IMR-90 (cell line): ENCODE measurements around the gene CT45A10. TPM values are rescaled to one million over a fixed set of nuclear protein-coding genes. Genes with fewer than 3 reads are reported as not detected.

ENCODE experiments used
- ATAC-seq: fragments of 200-7000 bp; cut with Tn5 transposase; 2 replicates; pipeline ENCODE4 v1.9.1; 2020; ENCODE audit warnings: low read depth, mild to moderate bottlenecking, moderate library complexity
- BruUV-seq: library from RNA; stranded (reverse); fragments of 400-500 nt; replicated peaks from 2 replicates; lab custom pipeline; 2021; lab: Mats Ljungman, UMichigan
- CTCF ChIA-PET: fragments of 300-600 bp; formaldehyde crosslinking; extraction: SDS; loops from one replicate; lab custom pipeline; 2021; ENCODE audit warnings: antibody characterized with exemption; lab: Yijun Ruan, JAX
- POLR2A ChIA-PET: fragments of 300-600 bp; sonication (Branson Sonifier 250); formaldehyde crosslinking; loops from one replicate; lab custom pipeline; 2022; ENCODE audit warnings: antibody characterized with exemption; ENCODE audit not compliant: unreplicated experiment; lab: Charles Lee
- DNase-seq: peaks from one replicate; pipeline ENCODE4 v3.0.0; 2013
- H2AFZ ChIP-seq: replicated peaks from 2 replicates; pipeline ENCODE3; 2013; ENCODE audit warnings: low read length, mild to moderate bottlenecking; ENCODE audit not compliant: poor library complexity
- H2AK5ac ChIP-seq: 2 replicates; pipeline ENCODE4 v1.6.1; 2013; ENCODE audit warnings: low read depth, low read length, inconsistent platforms
- H2AK9ac ChIP-seq: replicated peaks from 2 replicates; pipeline ENCODE3; 2013; ENCODE audit warnings: mild to moderate bottlenecking, low read depth, low read length, moderate library complexity; ENCODE audit not compliant: poor library complexity
- H2BK120ac ChIP-seq: 2 replicates; pipeline ENCODE4 v1.6.1; 2013; ENCODE audit warnings: low read depth, low read length, inconsistent platforms
- H2BK15ac ChIP-seq: 3 replicates; pipeline ENCODE4 v1.6.1; 2013; ENCODE audit warnings: low read depth, low read length, inconsistent platforms
- H2BK20ac ChIP-seq: 2 replicates; pipeline ENCODE4 v1.6.1; 2013; ENCODE audit warnings: low read depth, mild to moderate bottlenecking, inconsistent platforms, low read length, moderate library complexity
- H2BK5ac ChIP-seq: 2 replicates; pipeline ENCODE4 v1.6.1; 2013; ENCODE audit warnings: mild to moderate bottlenecking, low read depth, low read length, inconsistent platforms; ENCODE audit not compliant: poor library complexity, severe bottlenecking
- H3K14ac ChIP-seq: replicated peaks from 2 replicates; pipeline ENCODE4 v1.6.1; 2013; ENCODE audit warnings: low read depth, low read length, inconsistent platforms
- H3K18ac ChIP-seq: 2 replicates; pipeline ENCODE4 v1.6.1; 2013; ENCODE audit warnings: low read depth, low read length, control low read depth
- H3K23ac ChIP-seq: 2 replicates; pipeline ENCODE4 v1.6.1; 2013; ENCODE audit warnings: low read depth, low read length, inconsistent platforms
- H3K27ac ChIP-seq: 2 replicates; pipeline ENCODE4 v1.5.1; 2013; ENCODE audit warnings: mild to moderate bottlenecking, control low read depth, low read length; ENCODE audit not compliant: insufficient read depth
- H3K27me3 ChIP-seq: 2 replicates; pipeline ENCODE4 v1.6.1; 2013; ENCODE audit warnings: low read length; ENCODE audit not compliant: control insufficient read depth, insufficient read depth
- H3K36me3 ChIP-seq: 2 replicates; pipeline ENCODE4 v1.6.1; 2013; ENCODE audit warnings: low read length, mixed read lengths; ENCODE audit not compliant: control insufficient read depth, insufficient read depth
- H3K4ac ChIP-seq: 2 replicates; pipeline ENCODE4 v1.6.1; 2013; ENCODE audit warnings: low read depth, low read length, inconsistent platforms
- H3K4me1 ChIP-seq: 2 replicates; pipeline ENCODE4 v1.6.1; 2013; ENCODE audit warnings: low read length, mixed read lengths; ENCODE audit not compliant: control insufficient read depth, insufficient read depth
- H3K4me2 ChIP-seq: 2 replicates; pipeline ENCODE4 v1.6.1; 2013; ENCODE audit warnings: low read depth, mild to moderate bottlenecking, control low read depth, low read length, moderate library complexity
- H3K4me3 ChIP-seq: 2 replicates; pipeline ENCODE4 v1.5.1; 2013; ENCODE audit warnings: low read depth, mild to moderate bottlenecking, control low read depth, low read length, moderate library complexity; ENCODE audit not compliant: insufficient read depth
- H3K56ac ChIP-seq: 2 replicates; pipeline ENCODE4 v1.6.1; 2013; ENCODE audit warnings: low read length, inconsistent platforms; ENCODE audit not compliant: insufficient read depth; ENCODE audit errors: extremely low read depth
- H3K79me1 ChIP-seq, 2 experiments: 2 replicates each; pipeline ENCODE4 v1.6.1; 2013; ENCODE audit warnings: low read length in 2 of 2, inconsistent platforms in 1 of 2, low read depth in 1 of 2
- H3K9ac ChIP-seq: 2 replicates; pipeline ENCODE4 v1.6.1; 2013; ENCODE audit warnings: low read depth, low read length, control low read depth
- H3K9me1 ChIP-seq: 2 replicates; pipeline ENCODE4 v1.6.1; 2013; ENCODE audit warnings: low read length, inconsistent platforms; ENCODE audit not compliant: insufficient read depth
- H3K9me3 ChIP-seq: 2 replicates; pipeline ENCODE4 v1.6.1; 2013; ENCODE audit warnings: low read length; ENCODE audit not compliant: control insufficient read depth, insufficient read depth
- H4K20me1 ChIP-seq: 2 replicates; pipeline ENCODE4 v1.6.1; 2013; ENCODE audit warnings: low read length, inconsistent platforms; ENCODE audit not compliant: insufficient read depth
- H4K5ac ChIP-seq: 2 replicates; pipeline ENCODE4 v1.6.1; 2013; ENCODE audit warnings: mild to moderate bottlenecking, low read depth, low read length, control low read depth
- H4K8ac ChIP-seq, 2 experiments: 2 replicates each; pipeline ENCODE4 v1.6.1; 2013; ENCODE audit warnings: low read depth in 2 of 2, low read length in 2 of 2, control low read depth in 1 of 2, inconsistent platforms in 1 of 2
- H4K91ac ChIP-seq: 2 replicates; pipeline ENCODE4 v1.6.1; 2013; ENCODE audit warnings: low read depth, low read length, inconsistent platforms; ENCODE audit not compliant: insufficient read depth
- BHLHE40 ChIP-seq: fragments of 150-350 bp; IDR thresholded peaks from 2 replicates; pipeline ENCODE4 v1.6.1; 2016; ENCODE audit warnings: mild to moderate bottlenecking, low read depth, low read length
- CEBPB ChIP-seq: IDR thresholded peaks from 2 replicates; pipeline ENCODE4 v1.6.1; 2012; ENCODE audit warnings: low read depth, low read length, improper control_type of control experiment
- MAFK ChIP-seq: IDR thresholded peaks from 2 replicates; pipeline ENCODE4 v1.6.1; 2012; ENCODE audit warnings: low read depth, low read length, improper control_type of control experiment
- MAZ ChIP-seq: IDR thresholded peaks from 2 replicates; pipeline ENCODE4 v1.6.1; 2012; ENCODE audit warnings: low read depth, mild to moderate bottlenecking, low read length, improper control_type of control experiment, moderate library complexity, borderline replicate concordance
- MXI1 ChIP-seq: IDR thresholded peaks from 2 replicates; pipeline ENCODE4 v1.6.1; 2012; ENCODE audit warnings: low read depth, mild to moderate bottlenecking, low read length, moderate library complexity, borderline replicate concordance
- POLR2A ChIP-seq: IDR thresholded peaks from 2 replicates; pipeline ENCODE4 v1.6.1; 2012; ENCODE audit warnings: mild to moderate bottlenecking, low read depth, low read length
- RCOR1 ChIP-seq: IDR thresholded peaks from 2 replicates; pipeline ENCODE4 v1.6.1; 2012; ENCODE audit warnings: mild to moderate bottlenecking, low read length, improper control_type of control experiment; ENCODE audit not compliant: insufficient replicate concordance
- RFX5 ChIP-seq: IDR thresholded peaks from 2 replicates; pipeline ENCODE4 v1.8.0; 2012; ENCODE audit warnings: low read depth, mild to moderate bottlenecking, low read length, moderate library complexity
- SMC3 ChIP-seq: fragments of 150-350 bp; IDR thresholded peaks from 2 replicates; pipeline ENCODE4 v1.6.1; 2016; ENCODE audit warnings: low read depth, mild to moderate bottlenecking, antibody characterized with exemption, low read length, moderate library complexity
- whole genome bisulfite sequencing, 2 experiments: methylation state at CpG; one replicate each; pipeline versions ENCODE4 v1.1.5 to v1.1.7; 2013; ENCODE audit warnings: missing lambda C conversion rate in 2 of 2; ENCODE audit not compliant: insufficient read length in 1 of 2; ENCODE audit errors: extremely low coverage in 2 of 2; 5-methylcytosine and 5-hydroxymethylcytosine counted together
- dilution Hi-C: fragments of 300-500 bp; cut with HindIII; formaldehyde crosslinking; loops from one replicate; pipeline ENCODE4 v1.14.3; 2018; ENCODE audit warnings: low sequenced_read_pairs; ENCODE audit not compliant: unreplicated experiment
- in situ Hi-C: fragments of 300-500 bp; cut with MboI; formaldehyde crosslinking; loops from 3 replicates; pipeline ENCODE4 v1.14.3; 2019; ENCODE audit warnings: low sequenced_read_pairs, inconsistent platforms, mixed read lengths
- intact Hi-C: fragments of 100-400 bp; cut with micrococcal nuclease; formaldehyde crosslinking; loops from 2 replicates; pipeline ENCODE4 v1.10.0; 2022
- polyA plus RNA-seq, 3 experiments: library from polyadenylated mRNA; depleted of rRNA; stranded (reverse); fragments of >200 nt; gene quantifications; 2 replicates each; pipeline ENCODE4 v1.2.3, GENCODE V29; 2012; ENCODE audit warnings: low replicate concordance in 1 of 3
- total RNA-seq: library from RNA; depleted of rRNA; stranded (reverse); fragments of >200 nt; gene quantifications from 2 replicates; pipeline ENCODE4 v1.2.3, GENCODE V29; 2012
- TF ChIP-seq, protein P1 (sequence below): fragments of 150-350 bp; IDR thresholded peaks from 2 replicates; pipeline ENCODE4 v1.6.1; 2017; ENCODE audit warnings: mild to moderate bottlenecking, antibody characterized with exemption, low read length, low read depth
- TF ChIP-seq, protein P2 (sequence below): fragments of 150-350 bp; IDR thresholded peaks from 2 replicates; pipeline ENCODE4 v1.6.1; 2016; ENCODE audit warnings: low read depth, mild to moderate bottlenecking, low read length, moderate library complexity, borderline replicate concordance
- TF ChIP-seq, protein P3 (sequence below): conservative IDR thresholded peaks from 2 replicates; pipeline ENCODE4 v1.5.1; 2012; ENCODE audit warnings: mild to moderate bottlenecking, low read depth, low read length, improper control_type of control experiment

The CT45A10 gene
- total and polyA plus RNA-seq, 2 of the 4 experiments (the other 2 are of a cell fraction) = not detected

DNA sequence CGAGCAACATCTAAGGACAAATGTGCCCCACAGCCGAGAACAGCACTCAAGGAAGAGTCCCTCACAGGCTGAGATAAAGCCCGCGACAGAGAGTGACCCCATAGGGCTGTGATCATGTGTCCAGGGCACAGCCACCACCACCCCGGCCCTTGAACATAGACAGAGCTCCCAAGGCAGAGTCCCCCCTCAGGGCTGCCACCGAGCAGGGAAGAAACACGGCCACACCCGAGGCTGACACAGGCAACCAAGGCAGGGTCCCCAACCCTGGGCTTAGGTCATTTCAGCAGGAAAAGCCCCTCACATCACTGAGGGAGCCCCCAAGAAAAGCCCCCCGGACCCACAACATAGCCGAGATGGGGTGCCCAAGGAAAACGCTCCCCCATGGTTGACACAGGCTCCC, 463 bp downstream of the CT45A10 start:
- WGBS, 2 experiments = 60% methylated on average over 3 of the region's 11 CpGs; no CpG with 5 or more reads in 1 of the 2 experiments
- Histone ChIP-seq H3K4me1 (no peaks in the 10 kb centered on the region), H3K18ac (no peak overlapping the region), H3K79me1 (no peaks in the 10 kb centered on the region), H3K4me3 (no peak overlapping the region), H2AFZ (no peak overlapping the region), H3K9ac (no peak overlapping the region), H3K27me3 (no peaks in the 10 kb centered on the region), H2BK20ac (no peak overlapping the region), H3K14ac (no peak overlapping the region), H4K8ac (no peak overlapping the region), H3K9me3 (peaks cover 3% of the 10 kb centered on the region; the same call in 1 of the 2 replicates), H2BK120ac (no peak overlapping the region), H3K23ac (no peak overlapping the region), H2AK5ac (no peak overlapping the region), H4K91ac (no peak overlapping the region), H2BK5ac (no peak overlapping the region), H3K27ac (no peak overlapping the region), H3K9me1 (no peaks in the 10 kb centered on the region), H2AK9ac (no peak overlapping the region), H4K5ac (no peak overlapping the region), H3K4me2 (no peak overlapping the region), H3K36me3 (no peaks in the 10 kb centered on the region), H2BK15ac (no peak overlapping the region), H3K4ac (no peak overlapping the region), H3K56ac (no peak overlapping the region), H4K20me1 (no peaks in the 10 kb centered on the region)
- CTCF ChIA-PET = no interaction called here
- TF ChIP-seq MAZ (no peak), BHLHE40 (no peak), CEBPB (no peak), SMC3 (no peak), RFX5 (no peak), POLR2A (no peak), RCOR1 (no peak), MXI1 (no peak), MAFK (no peak)
- TF ChIP-seq, protein P1, sequence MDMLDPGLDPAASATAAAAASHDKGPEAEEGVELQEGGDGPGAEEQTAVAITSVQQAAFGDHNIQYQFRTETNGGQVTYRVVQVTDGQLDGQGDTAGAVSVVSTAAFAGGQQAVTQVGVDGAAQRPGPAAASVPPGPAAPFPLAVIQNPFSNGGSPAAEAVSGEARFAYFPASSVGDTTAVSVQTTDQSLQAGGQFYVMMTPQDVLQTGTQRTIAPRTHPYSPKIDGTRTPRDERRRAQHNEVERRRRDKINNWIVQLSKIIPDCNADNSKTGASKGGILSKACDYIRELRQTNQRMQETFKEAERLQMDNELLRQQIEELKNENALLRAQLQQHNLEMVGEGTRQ = no peak
- TF ChIP-seq, protein P2, sequence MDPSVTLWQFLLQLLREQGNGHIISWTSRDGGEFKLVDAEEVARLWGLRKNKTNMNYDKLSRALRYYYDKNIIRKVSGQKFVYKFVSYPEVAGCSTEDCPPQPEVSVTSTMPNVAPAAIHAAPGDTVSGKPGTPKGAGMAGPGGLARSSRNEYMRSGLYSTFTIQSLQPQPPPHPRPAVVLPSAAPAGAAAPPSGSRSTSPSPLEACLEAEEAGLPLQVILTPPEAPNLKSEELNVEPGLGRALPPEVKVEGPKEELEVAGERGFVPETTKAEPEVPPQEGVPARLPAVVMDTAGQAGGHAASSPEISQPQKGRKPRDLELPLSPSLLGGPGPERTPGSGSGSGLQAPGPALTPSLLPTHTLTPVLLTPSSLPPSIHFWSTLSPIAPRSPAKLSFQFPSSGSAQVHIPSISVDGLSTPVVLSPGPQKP = no peak
- TF ChIP-seq, protein P3, sequence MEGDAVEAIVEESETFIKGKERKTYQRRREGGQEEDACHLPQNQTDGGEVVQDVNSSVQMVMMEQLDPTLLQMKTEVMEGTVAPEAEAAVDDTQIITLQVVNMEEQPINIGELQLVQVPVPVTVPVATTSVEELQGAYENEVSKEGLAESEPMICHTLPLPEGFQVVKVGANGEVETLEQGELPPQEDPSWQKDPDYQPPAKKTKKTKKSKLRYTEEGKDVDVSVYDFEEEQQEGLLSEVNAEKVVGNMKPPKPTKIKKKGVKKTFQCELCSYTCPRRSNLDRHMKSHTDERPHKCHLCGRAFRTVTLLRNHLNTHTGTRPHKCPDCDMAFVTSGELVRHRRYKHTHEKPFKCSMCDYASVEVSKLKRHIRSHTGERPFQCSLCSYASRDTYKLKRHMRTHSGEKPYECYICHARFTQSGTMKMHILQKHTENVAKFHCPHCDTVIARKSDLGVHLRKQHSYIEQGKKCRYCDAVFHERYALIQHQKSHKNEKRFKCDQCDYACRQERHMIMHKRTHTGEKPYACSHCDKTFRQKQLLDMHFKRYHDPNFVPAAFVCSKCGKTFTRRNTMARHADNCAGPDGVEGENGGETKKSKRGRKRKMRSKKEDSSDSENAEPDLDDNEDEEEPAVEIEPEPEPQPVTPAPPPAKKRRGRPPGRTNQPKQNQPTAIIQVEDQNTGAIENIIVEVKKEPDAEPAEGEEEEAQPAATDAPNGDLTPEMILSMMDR = no peak
- no TSS peak for BruUV-seq
- ATAC-seq = no peak
- DNase-seq = no peak
- dilution Hi-C loops = no loop called here
- POLR2A ChIA-PET = no interaction called here
- intact Hi-C loops = no loop called here
- in situ Hi-C loops = no loop called here
